ENCODE measurements around the gene CALCOCO2. TPM values are rescaled to one million over a fixed set of nuclear protein-coding genes. Genes with fewer than 3 reads are reported as not detected.

CALCOCO2 gene
- total and polyA plus RNA-seq, 4 donors: 23.0 to 64.9 (median 44.0) TPM

DNA sequence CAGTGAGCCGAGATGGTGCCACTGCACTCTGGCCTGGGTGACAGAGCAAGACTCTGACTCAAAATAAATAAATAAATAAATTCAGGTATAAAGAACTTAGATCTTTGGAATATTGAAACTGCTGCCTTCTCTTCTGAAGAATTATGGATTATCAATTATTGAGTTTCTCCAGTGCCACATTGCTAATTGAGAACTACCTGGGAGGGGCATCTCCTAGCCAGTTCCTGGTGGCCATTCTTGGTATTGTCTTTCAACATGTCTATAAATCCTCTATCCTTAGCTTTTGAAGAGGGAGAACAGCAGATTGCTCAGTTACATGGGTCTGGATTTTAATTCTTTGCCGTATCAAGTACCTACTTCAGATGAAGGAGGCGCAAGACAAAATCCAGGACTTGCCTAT lies 29.2 kb downstream of the CALCOCO2 start:
- 98% methylated on average over 3 of the region's 3 CpGs for WGBS
- DNase-seq (ENCODE audit: low spot score): no peak
- Histone ChIP-seq H3K27ac (ENCODE audit: low read depth in 1 of 2, low read length in 2 of 2) (no peak overlapping the region), H3K36me3 (ENCODE audit: control insufficient read depth in 4 of 4, insufficient read depth in 3 of 4, low read depth in 1 of 4, low read length in 3 of 4) (peaks cover 13 to 73% (median 54%) of the 10 kb centered on the region in 4 donors), H3K4me1 (ENCODE audit: control insufficient read depth in 4 of 4, insufficient read depth in 4 of 4, low read length in 3 of 4) (no peaks in the 10 kb centered on the region), H3K9ac (ENCODE audit: low read depth in 1 of 2, low read length in 2 of 2) (no peak overlapping the region), H3K9me3 (ENCODE audit: control insufficient read depth in 4 of 4, low read length in 3 of 4) (no peaks in the 10 kb centered on the region), H3K4me3 (ENCODE audit: low read depth in 1 of 3, low read length in 3 of 3) (no peak overlapping the region), H3K27me3 (ENCODE audit: control insufficient read depth in 4 of 4, insufficient read depth in 4 of 4, low read length in 3 of 4) (no peaks in the 10 kb centered on the region)
- TF ChIP-seq, protein P1, sequence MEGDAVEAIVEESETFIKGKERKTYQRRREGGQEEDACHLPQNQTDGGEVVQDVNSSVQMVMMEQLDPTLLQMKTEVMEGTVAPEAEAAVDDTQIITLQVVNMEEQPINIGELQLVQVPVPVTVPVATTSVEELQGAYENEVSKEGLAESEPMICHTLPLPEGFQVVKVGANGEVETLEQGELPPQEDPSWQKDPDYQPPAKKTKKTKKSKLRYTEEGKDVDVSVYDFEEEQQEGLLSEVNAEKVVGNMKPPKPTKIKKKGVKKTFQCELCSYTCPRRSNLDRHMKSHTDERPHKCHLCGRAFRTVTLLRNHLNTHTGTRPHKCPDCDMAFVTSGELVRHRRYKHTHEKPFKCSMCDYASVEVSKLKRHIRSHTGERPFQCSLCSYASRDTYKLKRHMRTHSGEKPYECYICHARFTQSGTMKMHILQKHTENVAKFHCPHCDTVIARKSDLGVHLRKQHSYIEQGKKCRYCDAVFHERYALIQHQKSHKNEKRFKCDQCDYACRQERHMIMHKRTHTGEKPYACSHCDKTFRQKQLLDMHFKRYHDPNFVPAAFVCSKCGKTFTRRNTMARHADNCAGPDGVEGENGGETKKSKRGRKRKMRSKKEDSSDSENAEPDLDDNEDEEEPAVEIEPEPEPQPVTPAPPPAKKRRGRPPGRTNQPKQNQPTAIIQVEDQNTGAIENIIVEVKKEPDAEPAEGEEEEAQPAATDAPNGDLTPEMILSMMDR (IDR thresholded peaks at IDR 0.05; ENCODE audit: low read depth, low read length, missing input control): no peak
- TF ChIP-seq JUND (IDR thresholded peaks at IDR 0.05): no peak
- TF ChIP-seq RAD21 (IDR thresholded peaks at IDR 0.05): no peak
- no peak for TF ChIP-seq TAF1 (conservative IDR thresholded peaks at IDR 0.05)
- TF ChIP-seq ZBTB33 (IDR thresholded peaks at IDR 0.05): no peak
- TF ChIP-seq SP1 (IDR thresholded peaks at IDR 0.05): no peak
- TF ChIP-seq GABPA (IDR thresholded peaks at IDR 0.05 in 1 of 2, conservative IDR thresholded peaks at IDR 0.05 in 1 of 2): no peak
- TF ChIP-seq, protein P2, sequence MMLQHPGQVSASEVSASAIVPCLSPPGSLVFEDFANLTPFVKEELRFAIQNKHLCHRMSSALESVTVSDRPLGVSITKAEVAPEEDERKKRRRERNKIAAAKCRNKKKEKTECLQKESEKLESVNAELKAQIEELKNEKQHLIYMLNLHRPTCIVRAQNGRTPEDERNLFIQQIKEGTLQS (IDR thresholded peaks at IDR 0.05): no peak
- no peak for TF ChIP-seq RXRA (IDR thresholded peaks at IDR 0.05)
- TF ChIP-seq, protein P3, sequence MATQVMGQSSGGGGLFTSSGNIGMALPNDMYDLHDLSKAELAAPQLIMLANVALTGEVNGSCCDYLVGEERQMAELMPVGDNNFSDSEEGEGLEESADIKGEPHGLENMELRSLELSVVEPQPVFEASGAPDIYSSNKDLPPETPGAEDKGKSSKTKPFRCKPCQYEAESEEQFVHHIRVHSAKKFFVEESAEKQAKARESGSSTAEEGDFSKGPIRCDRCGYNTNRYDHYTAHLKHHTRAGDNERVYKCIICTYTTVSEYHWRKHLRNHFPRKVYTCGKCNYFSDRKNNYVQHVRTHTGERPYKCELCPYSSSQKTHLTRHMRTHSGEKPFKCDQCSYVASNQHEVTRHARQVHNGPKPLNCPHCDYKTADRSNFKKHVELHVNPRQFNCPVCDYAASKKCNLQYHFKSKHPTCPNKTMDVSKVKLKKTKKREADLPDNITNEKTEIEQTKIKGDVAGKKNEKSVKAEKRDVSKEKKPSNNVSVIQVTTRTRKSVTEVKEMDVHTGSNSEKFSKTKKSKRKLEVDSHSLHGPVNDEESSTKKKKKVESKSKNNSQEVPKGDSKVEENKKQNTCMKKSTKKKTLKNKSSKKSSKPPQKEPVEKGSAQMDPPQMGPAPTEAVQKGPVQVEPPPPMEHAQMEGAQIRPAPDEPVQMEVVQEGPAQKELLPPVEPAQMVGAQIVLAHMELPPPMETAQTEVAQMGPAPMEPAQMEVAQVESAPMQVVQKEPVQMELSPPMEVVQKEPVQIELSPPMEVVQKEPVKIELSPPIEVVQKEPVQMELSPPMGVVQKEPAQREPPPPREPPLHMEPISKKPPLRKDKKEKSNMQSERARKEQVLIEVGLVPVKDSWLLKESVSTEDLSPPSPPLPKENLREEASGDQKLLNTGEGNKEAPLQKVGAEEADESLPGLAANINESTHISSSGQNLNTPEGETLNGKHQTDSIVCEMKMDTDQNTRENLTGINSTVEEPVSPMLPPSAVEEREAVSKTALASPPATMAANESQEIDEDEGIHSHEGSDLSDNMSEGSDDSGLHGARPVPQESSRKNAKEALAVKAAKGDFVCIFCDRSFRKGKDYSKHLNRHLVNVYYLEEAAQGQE (IDR thresholded peaks at IDR 0.05): no peak

DNA sequence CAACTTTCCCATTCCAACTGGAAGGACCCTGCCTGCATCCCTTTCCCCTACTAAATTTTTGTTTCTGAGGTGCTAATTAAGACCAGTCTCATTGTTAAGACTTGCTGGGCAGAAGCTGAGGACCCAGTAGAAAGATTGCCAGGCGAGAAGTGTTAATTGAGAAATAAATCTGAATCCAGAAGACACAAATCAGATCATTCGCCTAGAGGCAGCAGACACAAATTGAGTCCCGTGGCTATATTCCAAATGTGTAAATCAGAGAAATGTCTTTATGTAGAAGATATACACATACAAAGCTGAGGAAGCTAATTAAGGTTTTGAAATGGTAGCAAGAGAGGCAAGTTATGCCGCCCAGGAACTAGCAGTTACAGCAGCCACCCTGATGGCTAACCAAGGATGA lies 29.6 kb downstream of the CALCOCO2 start:
- Histone ChIP-seq H3K4me3 (ENCODE audit: low read depth in 1 of 3, low read length in 3 of 3) (no peak overlapping the region), H3K4me1 (ENCODE audit: control insufficient read depth in 4 of 4, insufficient read depth in 4 of 4, low read length in 3 of 4) (no peaks in the 10 kb centered on the region), H3K9ac (ENCODE audit: low read depth in 1 of 2, low read length in 2 of 2) (no peak overlapping the region), H3K27ac (ENCODE audit: low read depth in 1 of 2, low read length in 2 of 2) (no peak overlapping the region), H3K27me3 (ENCODE audit: control insufficient read depth in 4 of 4, insufficient read depth in 4 of 4, low read length in 3 of 4) (no peaks in the 10 kb centered on the region), H3K9me3 (ENCODE audit: control insufficient read depth in 4 of 4, low read length in 3 of 4) (no peaks in the 10 kb centered on the region), H3K36me3 (ENCODE audit: control insufficient read depth in 4 of 4, insufficient read depth in 3 of 4, low read depth in 1 of 4, low read length in 3 of 4) (peaks cover 10 to 70% (median 50%) of the 10 kb centered on the region in 4 donors)
- 96% methylated on average over 4 of the region's 4 CpGs for WGBS
- no peak for DNase-seq (ENCODE audit: low spot score)
- TF ChIP-seq, protein P3 (IDR thresholded peaks at IDR 0.05): no peak
- TF ChIP-seq JUND (IDR thresholded peaks at IDR 0.05): no peak
- TF ChIP-seq, protein P1 (IDR thresholded peaks at IDR 0.05; ENCODE audit: low read depth, low read length, missing input control): no peak
- no peak for TF ChIP-seq YY1 (IDR thresholded peaks at IDR 0.05)
- TF ChIP-seq SP1 (IDR thresholded peaks at IDR 0.05): no peak
- no peak for TF ChIP-seq NR2F2 (IDR thresholded peaks at IDR 0.05)

Data from liver (tissue), 9 donors.